Left ventricle myocardium inferior (tissue), 1 donor: Measurements from ENCODE around the gene SHPK. TPM values are rescaled to one million over a fixed set of nuclear protein-coding genes. Genes with fewer than 3 reads are reported as not detected.

Experiments
- DNase-seq: peaks from one replicate; pipeline ENCODE4 v3.0.0-alpha.2; 2020
- H3K27ac ChIP-seq: fragments of 200-600 bp; replicated peaks from 2 replicates; pipeline ENCODE4 v1.8.0; 2021
- H3K27me3 ChIP-seq: fragments of 200-600 bp; 2 replicates; pipeline ENCODE4 v1.8.0; 2021; ENCODE audit warnings: low read depth
- H3K36me3 ChIP-seq: fragments of 200-600 bp; 2 replicates; pipeline ENCODE4 v1.8.0; 2021
- H3K4me1 ChIP-seq: fragments of 200-600 bp; 2 replicates; pipeline ENCODE4 v1.8.0; 2021
- H3K4me3 ChIP-seq: fragments of 200-600 bp; 2 replicates; pipeline ENCODE4 v1.8.0; 2021; ENCODE audit warnings: mild to moderate bottlenecking, moderate library complexity
- H3K9me3 ChIP-seq: fragments of 200-600 bp; replicated peaks from 2 replicates; pipeline ENCODE4 v1.8.0; 2021
- intact Hi-C: fragments of 100-400 bp; cut with micrococcal nuclease; formaldehyde crosslinking; loops from one replicate; pipeline ENCODE4 v1.11.0; 2022
- total RNA-seq: library from RNA; stranded (reverse); fragmentation: NEBNext Ultra II Directional; extraction: Animal tissue kit (Norgen Biotek cat#: 25700); gene quantifications from one replicate; pipeline ENCODE4 v1.2.1, GENCODE V29; 2021
- TF ChIP-seq, protein P1 (sequence below): fragments of 200-600 bp; IDR thresholded peaks from 2 replicates; pipeline ENCODE4 v1.8.0; 2021; ENCODE audit warnings: antibody characterized with exemption, mild to moderate bottlenecking, borderline replicate concordance
- donor health status: DM: no; HTN: yes; CAD: no; lungs with severe emphysema.

The SHPK gene
- total RNA-seq, 1 donor from 2014 or later = 4.0 TPM

DNA sequence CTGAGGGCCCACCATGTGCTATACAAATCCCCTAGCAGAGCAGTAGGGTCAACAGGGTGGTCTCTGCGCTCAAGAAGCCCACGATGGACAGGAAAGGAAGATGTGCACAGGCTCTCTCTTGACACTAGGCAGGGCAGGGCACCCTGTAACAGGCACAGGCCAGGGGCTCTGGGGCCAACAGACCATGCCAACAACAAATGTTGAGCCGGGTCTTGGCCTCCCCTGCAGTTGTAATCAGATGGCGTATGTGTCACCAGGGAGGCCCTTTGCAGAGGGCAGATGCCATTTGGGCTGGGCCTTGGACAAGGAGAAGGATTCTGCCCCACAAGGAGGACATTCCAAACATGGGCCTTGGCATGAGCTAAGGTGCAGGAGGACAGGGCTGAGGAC is 32.2 kb downstream of the SHPK start:
- Histone ChIP-seq H3K27ac (no peak overlapping the region), H3K4me1 (no peaks in the 10 kb centered on the region)

DNA sequence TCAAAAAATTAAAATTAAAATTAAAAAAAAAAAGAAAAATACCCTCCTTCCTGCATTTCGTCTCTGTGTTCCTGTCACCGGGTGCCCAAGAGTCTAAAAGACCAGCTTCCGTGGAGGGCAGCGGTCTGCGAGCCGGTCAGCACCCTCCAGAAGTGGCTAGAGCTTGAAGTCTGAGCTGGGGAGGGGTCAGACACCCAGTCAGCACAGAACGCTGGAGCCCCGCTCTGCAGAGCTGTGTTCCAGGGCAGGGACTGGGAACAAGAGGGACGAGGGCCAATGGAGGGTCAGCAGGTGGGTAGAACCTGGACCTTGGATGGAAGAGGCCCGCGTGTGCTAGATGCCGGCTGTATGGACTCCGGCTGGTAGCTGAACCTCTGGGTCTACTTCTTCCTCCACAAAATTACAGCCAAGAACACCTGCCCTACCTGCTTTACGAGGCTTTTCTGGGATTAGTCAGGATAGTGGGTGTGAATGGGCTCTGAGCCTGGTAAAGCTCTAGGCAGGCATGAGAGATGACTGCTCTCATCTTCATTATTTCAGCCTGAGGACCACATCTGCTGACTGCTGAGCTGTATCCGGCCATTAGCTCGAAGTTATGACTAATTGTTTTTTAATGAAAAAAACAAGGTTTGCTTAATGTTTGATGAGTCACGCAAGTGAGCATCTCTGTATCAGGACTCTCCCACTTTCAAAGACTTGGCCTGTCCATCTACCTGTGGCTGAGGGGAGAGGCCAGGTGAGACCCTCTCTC is 32.8 kb downstream of the SHPK start:
- peaks cover 30% of the 10 kb centered on the region for H3K36me3 ChIP-seq
- H3K27ac ChIP-seq = no peak overlapping the region
- intact Hi-C loops = no loop called here
- no peaks in the 10 kb centered on the region for H3K9me3 ChIP-seq
- H3K27me3 ChIP-seq = no peaks in the 10 kb centered on the region
- DNase-seq = no peak
- TF ChIP-seq, protein P1, sequence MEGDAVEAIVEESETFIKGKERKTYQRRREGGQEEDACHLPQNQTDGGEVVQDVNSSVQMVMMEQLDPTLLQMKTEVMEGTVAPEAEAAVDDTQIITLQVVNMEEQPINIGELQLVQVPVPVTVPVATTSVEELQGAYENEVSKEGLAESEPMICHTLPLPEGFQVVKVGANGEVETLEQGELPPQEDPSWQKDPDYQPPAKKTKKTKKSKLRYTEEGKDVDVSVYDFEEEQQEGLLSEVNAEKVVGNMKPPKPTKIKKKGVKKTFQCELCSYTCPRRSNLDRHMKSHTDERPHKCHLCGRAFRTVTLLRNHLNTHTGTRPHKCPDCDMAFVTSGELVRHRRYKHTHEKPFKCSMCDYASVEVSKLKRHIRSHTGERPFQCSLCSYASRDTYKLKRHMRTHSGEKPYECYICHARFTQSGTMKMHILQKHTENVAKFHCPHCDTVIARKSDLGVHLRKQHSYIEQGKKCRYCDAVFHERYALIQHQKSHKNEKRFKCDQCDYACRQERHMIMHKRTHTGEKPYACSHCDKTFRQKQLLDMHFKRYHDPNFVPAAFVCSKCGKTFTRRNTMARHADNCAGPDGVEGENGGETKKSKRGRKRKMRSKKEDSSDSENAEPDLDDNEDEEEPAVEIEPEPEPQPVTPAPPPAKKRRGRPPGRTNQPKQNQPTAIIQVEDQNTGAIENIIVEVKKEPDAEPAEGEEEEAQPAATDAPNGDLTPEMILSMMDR = no peak
- no peak overlapping the region for H3K4me3 ChIP-seq
- no peaks in the 10 kb centered on the region for H3K4me1 ChIP-seq

More for the DNA sequence above, 32.2 kb downstream of the SHPK start:
- intact Hi-C loops = no loop called here
- H3K4me3 ChIP-seq = no peak overlapping the region
- H3K27me3 ChIP-seq = no peaks in the 10 kb centered on the region
- H3K36me3 ChIP-seq = peaks cover 35% of the 10 kb centered on the region
- no peak for DNase-seq
- TF ChIP-seq, protein P1 = no peak
- H3K9me3 ChIP-seq = no peaks in the 10 kb centered on the region

DNA sequence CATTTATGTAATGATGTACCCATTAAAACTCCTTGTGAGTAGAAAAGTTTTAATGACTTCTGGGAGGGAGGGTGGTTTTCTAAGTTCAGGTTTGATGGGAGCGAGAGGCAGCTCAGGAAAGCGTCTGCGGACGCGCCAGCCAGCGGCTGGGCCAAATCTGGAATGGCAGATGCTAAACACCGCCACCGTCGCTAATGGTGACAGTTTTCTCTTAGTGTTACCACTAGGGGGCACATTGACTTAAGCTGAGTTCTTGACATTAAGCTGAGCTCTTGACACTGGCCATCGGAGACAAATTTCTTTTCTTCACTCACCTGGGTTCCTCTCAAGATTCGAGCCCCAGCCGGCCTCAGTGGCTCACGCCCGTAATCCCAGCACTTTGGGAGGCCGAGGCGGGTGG is 33.6 kb downstream of the SHPK start:
- no peak for DNase-seq
- H3K36me3 ChIP-seq = peaks cover 22% of the 10 kb centered on the region
- H3K4me1 ChIP-seq = no peaks in the 10 kb centered on the region
- H3K9me3 ChIP-seq = no peaks in the 10 kb centered on the region
- no peak overlapping the region for H3K27ac ChIP-seq
- TF ChIP-seq, protein P1 = peak; percentile 59
- no peaks in the 10 kb centered on the region for H3K27me3 ChIP-seq
- intact Hi-C loops = no loop called here
- H3K4me3 ChIP-seq = no peak overlapping the region

DNA sequence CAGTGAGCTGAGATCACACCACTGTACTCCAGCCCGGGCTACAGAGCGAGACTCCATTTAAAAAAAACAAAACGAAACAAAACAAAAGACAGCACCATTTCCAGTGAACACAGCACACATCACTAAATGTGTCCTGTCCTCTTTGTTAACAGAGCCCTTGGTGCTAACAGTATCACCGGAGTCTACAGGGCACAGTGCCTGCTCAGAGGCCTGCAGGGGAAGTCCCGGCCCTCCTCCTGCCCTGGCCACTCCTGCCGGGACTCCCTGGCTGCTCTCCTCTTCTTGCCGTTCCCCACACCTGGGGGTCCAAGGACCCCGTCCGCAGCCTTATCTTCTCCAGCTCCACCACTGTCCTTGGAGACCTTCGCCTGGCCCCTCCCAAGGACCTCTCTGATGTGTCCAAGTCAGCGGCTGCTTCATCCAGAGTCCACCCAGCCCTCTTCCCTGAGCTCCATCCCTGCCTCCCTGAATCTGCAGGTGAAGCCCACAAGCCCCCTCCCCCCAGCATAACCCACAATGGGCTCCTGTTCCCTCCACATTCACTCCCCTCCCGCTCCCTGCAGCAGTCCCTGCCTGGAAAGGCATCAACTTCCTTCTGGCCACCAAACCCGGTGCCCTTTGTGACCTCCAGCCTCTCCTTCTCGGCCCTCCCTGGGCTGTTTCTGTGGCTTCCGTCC is 35.4 kb downstream of the SHPK start:
- DNase-seq = no peak
- intact Hi-C loops = no loop called here

DNA sequence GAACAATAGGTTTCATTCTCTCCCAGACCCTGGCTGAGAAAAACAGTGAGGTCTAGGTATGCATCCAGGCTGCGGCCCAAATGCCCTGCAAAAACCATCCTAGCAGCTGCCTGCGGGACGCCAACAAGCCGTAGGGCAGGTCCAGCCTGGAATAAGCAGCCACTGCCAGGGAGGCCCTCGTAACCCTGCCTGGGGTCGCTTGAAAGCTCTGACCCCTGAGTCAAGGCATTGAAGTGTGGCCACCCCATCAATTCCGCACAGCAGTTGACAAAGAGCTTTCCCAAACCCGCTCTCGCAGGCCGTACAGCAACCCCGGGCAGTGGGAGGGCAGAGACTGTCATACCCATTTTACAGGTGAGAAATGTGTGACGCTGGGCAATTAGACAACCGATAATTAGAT is 38.0 kb downstream of the SHPK start:
- H3K9me3 ChIP-seq = no peaks in the 10 kb centered on the region
- H3K27ac ChIP-seq = no peak overlapping the region
- intact Hi-C loops = no loop called here
- TF ChIP-seq, protein P1 = no peak
- peaks cover 19% of the 10 kb centered on the region for H3K4me1 ChIP-seq
- H3K4me3 ChIP-seq = no peak overlapping the region
- no peak for DNase-seq
- H3K36me3 ChIP-seq = no peaks in the 10 kb centered on the region
- H3K27me3 ChIP-seq = no peaks in the 10 kb centered on the region

More for the DNA sequence above, 35.4 kb downstream of the SHPK start:
- Histone ChIP-seq H3K4me1 (no peaks in the 10 kb centered on the region), H3K4me3 (no peak overlapping the region), H3K27ac (no peak overlapping the region), H3K9me3 (no peaks in the 10 kb centered on the region), H3K36me3 (peaks cover 4% of the 10 kb centered on the region), H3K27me3 (no peaks in the 10 kb centered on the region)
- TF ChIP-seq, protein P1 = no peak
